ENCODE data around the gene TMED8.
"Not testable (repeated sequence)": the region's sequence is repeated elsewhere in the genome, so short reads cannot be mapped to it uniquely, and the experiment has no call there.

TMED8 gene

GRCh38 chr14:77322951-77323350 lies 53.9 kb downstream of the TMED8 start:
- TF ChIP-seq GATA1 (IDR thresholded peaks at IDR 0.05; ENCODE audit: low read depth, low read length) (no peak), POLR2A (IDR thresholded peaks at IDR 0.05; ENCODE audit: low read length) (no peak)

GRCh38 chr14:77322250-77322902 lies 54.5 kb downstream of the TMED8 start:
- peak in 1 of 2 experiments; percentile 32 for DNase-seq
- TF ChIP-seq POLR2A (IDR thresholded peaks at IDR 0.05; ENCODE audit: low read length) = no peak

More at GRCh38 chr14:77322951-77323350, 53.9 kb downstream of the TMED8 start:
- no peak for DNase-seq

GRCh38 chr14:77320238-77320935 lies 56.5 kb downstream of the TMED8 start, which contains the start of gene POMT2:
Gene POMT2 (minus strand): TSS chr14:77320883. CDS start chr14:77320681, 202 bp downstream.
- peak; percentile 93 to 95 for DNase-seq
- TF ChIP-seq POLR2A (IDR thresholded peaks at IDR 0.05; ENCODE audit: low read length) (peak; percentile 43), GATA1 (IDR thresholded peaks at IDR 0.05; ENCODE audit: low read depth, low read length) (no peak)

GRCh38 chr14:77319422-77319821 lies 57.5 kb downstream of the TMED8 start:
- no peak for TF ChIP-seq GATA1 (IDR thresholded peaks at IDR 0.05; ENCODE audit: low read depth, low read length)
- no peak for DNase-seq

- not testable (repeated sequence) for DNase-seq
Measured at GRCh38 chr14:77318756-77319155, 58.1 kb downstream of the TMED8 start.

GRCh38 chr14:77318006-77318553 lies 58.8 kb downstream of the TMED8 start:
- no peak for DNase-seq
- TF ChIP-seq GATA1 (IDR thresholded peaks at IDR 0.05; ENCODE audit: low read depth, low read length) (no peak), POLR2A (IDR thresholded peaks at IDR 0.05; ENCODE audit: low read length) (no peak)

GRCh38 chr14:77316872-77317301 lies 60.0 kb downstream of the TMED8 start:
- TF ChIP-seq GATA1 (IDR thresholded peaks at IDR 0.05; ENCODE audit: low read depth, low read length) (no peak), POLR2A (IDR thresholded peaks at IDR 0.05; ENCODE audit: low read length) (no peak)
- DNase-seq = no peak

- TF ChIP-seq GATA1 (IDR thresholded peaks at IDR 0.05; ENCODE audit: low read depth, low read length) (no peak), POLR2A (IDR thresholded peaks at IDR 0.05; ENCODE audit: low read length) (no peak)
- no peak for DNase-seq
Measured at GRCh38 chr14:77316195-77316505, 60.7 kb downstream of the TMED8 start.

GRCh38 chr14:77314539-77315457 lies 62.1 kb downstream of the TMED8 start:
- DNase-seq = no peak
- no peak for TF ChIP-seq POLR2A (IDR thresholded peaks at IDR 0.05; ENCODE audit: low read length)
- no peak for TF ChIP-seq GATA1 (IDR thresholded peaks at IDR 0.05; ENCODE audit: low read depth, low read length)

- DNase-seq = peak in 1 of 2 experiments; percentile 34
- TF ChIP-seq GATA1 (IDR thresholded peaks at IDR 0.05; ENCODE audit: low read depth, low read length) = no peak
- no peak for TF ChIP-seq POLR2A (IDR thresholded peaks at IDR 0.05; ENCODE audit: low read length)
Measured at GRCh38 chr14:77314043-77314442, 62.9 kb downstream of the TMED8 start.

- TF ChIP-seq POLR2A (IDR thresholded peaks at IDR 0.05; ENCODE audit: low read length) (no peak), GATA1 (IDR thresholded peaks at IDR 0.05; ENCODE audit: low read depth, low read length) (no peak)
- DNase-seq = peak; percentile 23 to 76
Measured at GRCh38 chr14:77313371-77313770, 63.5 kb downstream of the TMED8 start.

GRCh38 chr14:77311217-77311616 lies 65.7 kb downstream of the TMED8 start:
- TF ChIP-seq POLR2A (IDR thresholded peaks at IDR 0.05; ENCODE audit: low read length) (no peak), GATA1 (IDR thresholded peaks at IDR 0.05; ENCODE audit: low read depth, low read length) (no peak)
- peak in 1 of 2 experiments; percentile 42 for DNase-seq

GRCh38 chr14:77310026-77310425 lies 66.9 kb downstream of the TMED8 start:
- no peak for DNase-seq

GRCh38 chr14:77309131-77309530 lies 67.8 kb downstream of the TMED8 start:
- TF ChIP-seq GATA1 (IDR thresholded peaks at IDR 0.05; ENCODE audit: low read depth, low read length) = no peak
- TF ChIP-seq POLR2A (IDR thresholded peaks at IDR 0.05; ENCODE audit: low read length) = no peak
- no peak for DNase-seq

More at GRCh38 chr14:77310026-77310425, 66.9 kb downstream of the TMED8 start:
- TF ChIP-seq POLR2A (IDR thresholded peaks at IDR 0.05; ENCODE audit: low read length) = no peak
- no peak for TF ChIP-seq GATA1 (IDR thresholded peaks at IDR 0.05; ENCODE audit: low read depth, low read length)

Measured in erythroblast (primary cell).